Lung (tissue), 12 donors: ENCODE results near the gene OPRD1. TPM values are rescaled to one million over a fixed set of nuclear protein-coding genes. Genes with fewer than 3 reads are reported as not detected.

Source experiments
- ATAC-seq: fragments of 200-7000 bp; cut with Tn5 transposase; one replicate; pipeline ENCODE4 v1.9.1; 2020; ENCODE audit warnings: moderate number of reproducible peaks; ENCODE audit not compliant: insufficient read depth, low FRiP score
- DNase-seq, 3 donors: peaks; one replicate each; pipeline ENCODE4 v3.0.0-alpha.2; 2013 to 2017
- H3K27ac ChIP-seq, 2 donors: one replicate each; pipeline ENCODE4 v1.5.1; 2013; ENCODE audit warnings: mild to moderate bottlenecking in 2 of 2, moderate library complexity in 2 of 2, control low read depth in 1 of 2, inconsistent platforms in 1 of 2, low read depth in 1 of 2, low read length in 1 of 2
- H3K27me3 ChIP-seq, 3 donors: one replicate each; pipeline ENCODE4 v1.5.1; 2013; ENCODE audit warnings: low read length in 2 of 3; ENCODE audit not compliant: control insufficient read depth in 3 of 3, insufficient read depth in 3 of 3
- H3K36me3 ChIP-seq, 4 donors: one replicate each; pipeline ENCODE4 v1.5.1; 2013; ENCODE audit warnings: low read length in 4 of 4, mild to moderate bottlenecking in 1 of 4, moderate library complexity in 1 of 4; ENCODE audit not compliant: control insufficient read depth in 4 of 4, insufficient read depth in 4 of 4
- H3K4me1 ChIP-seq, 5 donors: one replicate each; pipeline ENCODE4 v1.5.1; 2013; ENCODE audit warnings: low read length in 5 of 5, mild to moderate bottlenecking in 2 of 5, moderate library complexity in 1 of 5; ENCODE audit not compliant: control insufficient read depth in 5 of 5, insufficient read depth in 5 of 5
- H3K4me3 ChIP-seq: one replicate; pipeline ENCODE4 v1.5.1; 2013; ENCODE audit warnings: mild to moderate bottlenecking, control low read depth, moderate library complexity
- H3K9ac ChIP-seq, 2 donors: one replicate each; pipeline ENCODE4 v1.5.1; 2013; ENCODE audit warnings: low read length in 2 of 2, control low read depth in 1 of 2; ENCODE audit not compliant: insufficient read depth in 1 of 2
- H3K9me3 ChIP-seq, 4 donors: one replicate each; pipeline ENCODE4 v1.5.1; 2013; ENCODE audit warnings: low read length in 3 of 4, mild to moderate bottlenecking in 1 of 4, moderate library complexity in 1 of 4; ENCODE audit not compliant: control insufficient read depth in 4 of 4, insufficient read depth in 3 of 4
- WGBS, 2 donors: extraction: QIAGEN DNeasy Blood & Tissue Kit; methylation state at CpG; one replicate each; pipeline ENCODE4 v1.1.7; 2013; 5-methylcytosine and 5-hydroxymethylcytosine counted together
- polyA plus RNA-seq, 2 donors: library from polyadenylated mRNA; stranded (reverse); fragments of 200-250 nt; gene quantifications; one replicate each; pipeline ENCODE4 v1.2.1, GENCODE V29; 2013
- total RNA-seq, 2 donors: library from RNA; depleted of rRNA in 1 of 2; stranded (reverse); fragments of >200 nt in 1 of 2; gene quantifications; one replicate each; pipeline ENCODE4 v1.2.1, GENCODE V29; 2014 to 2021
- TF ChIP-seq, protein P1 (sequence below): IDR thresholded peaks from 2 replicates; pipeline ENCODE4 v1.5.1; 2012; ENCODE audit warnings: mild to moderate bottlenecking; ENCODE audit errors: control extremely low read depth, extremely low read depth
- donor health status: control.
- donor health status: control.
- donor health status: Bipolar disorder and iron deficiency.
- donor health status: healthy.
- donor health status: DM: yes; HTN: yes; CAD: no.

Gene OPRD1
- total and polyA plus RNA-seq, 4 donors, result 0.01 to 0.28 (median 0.02) TPM; not detected in 1

GRCh38 chr1:28887835-28888682 is 76.1 kb downstream of the OPRD1 start:
- H3K9me3 ChIP-seq, result no peaks in the 10 kb centered on the region
- DNase-seq, result peak; percentile 33 to 46 (median 41)

GRCh38 chr1:28888915-28889314 is 76.9 kb downstream of the OPRD1 start:
- WGBS, 2 donors, result 92 to 94% methylated on average over 7 of the region's 7 CpGs
- H3K9me3 ChIP-seq, result no peaks in the 10 kb centered on the region
- peaks cover 0 to 24% (median 4%) of the 10 kb centered on the region in 5 donors for H3K4me1 ChIP-seq

More at GRCh38 chr1:28887835-28888682, 76.1 kb downstream of the OPRD1 start:
- H3K4me3 ChIP-seq, result peak overlapping the region; percentile 73
- peaks cover 0 to 3% (median 2%) of the 10 kb centered on the region in 3 donors for H3K27me3 ChIP-seq
- WGBS, 2 donors, result 32 to 33% methylated on average over 24 of the region's 24 CpGs
- H3K27ac ChIP-seq, result peak overlapping the region; percentile 85 to 86
- peak overlapping the region in 1 of 2 donors; percentile 72 for H3K9ac ChIP-seq
- TF ChIP-seq, protein P1, sequence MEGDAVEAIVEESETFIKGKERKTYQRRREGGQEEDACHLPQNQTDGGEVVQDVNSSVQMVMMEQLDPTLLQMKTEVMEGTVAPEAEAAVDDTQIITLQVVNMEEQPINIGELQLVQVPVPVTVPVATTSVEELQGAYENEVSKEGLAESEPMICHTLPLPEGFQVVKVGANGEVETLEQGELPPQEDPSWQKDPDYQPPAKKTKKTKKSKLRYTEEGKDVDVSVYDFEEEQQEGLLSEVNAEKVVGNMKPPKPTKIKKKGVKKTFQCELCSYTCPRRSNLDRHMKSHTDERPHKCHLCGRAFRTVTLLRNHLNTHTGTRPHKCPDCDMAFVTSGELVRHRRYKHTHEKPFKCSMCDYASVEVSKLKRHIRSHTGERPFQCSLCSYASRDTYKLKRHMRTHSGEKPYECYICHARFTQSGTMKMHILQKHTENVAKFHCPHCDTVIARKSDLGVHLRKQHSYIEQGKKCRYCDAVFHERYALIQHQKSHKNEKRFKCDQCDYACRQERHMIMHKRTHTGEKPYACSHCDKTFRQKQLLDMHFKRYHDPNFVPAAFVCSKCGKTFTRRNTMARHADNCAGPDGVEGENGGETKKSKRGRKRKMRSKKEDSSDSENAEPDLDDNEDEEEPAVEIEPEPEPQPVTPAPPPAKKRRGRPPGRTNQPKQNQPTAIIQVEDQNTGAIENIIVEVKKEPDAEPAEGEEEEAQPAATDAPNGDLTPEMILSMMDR, result no peak
- no peaks in the 10 kb centered on the region for H3K36me3 ChIP-seq
- no peak for ATAC-seq
- peaks cover 0 to 24% (median 4%) of the 10 kb centered on the region in 5 donors for H3K4me1 ChIP-seq

DNA sequence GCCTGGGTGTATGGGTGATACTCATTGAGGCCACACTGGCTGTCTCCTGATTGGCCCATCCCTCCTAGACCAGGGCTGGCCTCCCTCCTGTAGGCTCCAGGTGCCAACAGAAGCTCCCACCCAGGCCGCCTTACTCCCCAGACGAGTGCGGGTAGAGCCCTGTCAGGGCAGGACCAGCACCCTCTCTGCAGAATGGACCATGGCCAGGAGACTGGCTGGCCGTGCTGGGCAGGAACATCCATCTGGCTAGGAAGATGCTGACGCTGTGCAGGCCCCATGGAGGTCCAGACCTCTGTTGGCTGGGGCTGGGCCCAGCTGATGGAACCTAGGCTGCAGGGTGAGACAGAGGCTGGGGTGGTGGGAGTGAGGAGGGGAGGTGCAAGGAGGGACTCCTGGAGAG is 77.4 kb downstream of the OPRD1 start:
- Histone ChIP-seq H3K27ac (no peak overlapping the region), H3K4me1 (peaks cover 0 to 23% (median 2%) of the 10 kb centered on the region in 5 donors)
- TF ChIP-seq, protein P1, result no peak

More at GRCh38 chr1:28888915-28889314, 76.9 kb downstream of the OPRD1 start:
- no peaks in the 10 kb centered on the region for H3K36me3 ChIP-seq
- H3K27me3 ChIP-seq, result peaks cover 0 to 3% (median 2%) of the 10 kb centered on the region in 3 donors
- H3K27ac ChIP-seq, result peak overlapping the region in 1 of 2 donors; percentile 5
- TF ChIP-seq, protein P1, result no peak
- DNase-seq, result no peak
- no peak for ATAC-seq
- no peak overlapping the region for H3K4me3 ChIP-seq
- no peak overlapping the region for H3K9ac ChIP-seq

More for the DNA sequence above, 77.4 kb downstream of the OPRD1 start:
- Histone ChIP-seq H3K27me3 (peaks cover 0 to 3% (median 2%) of the 10 kb centered on the region in 3 donors), H3K9me3 (no peaks in the 10 kb centered on the region), H3K36me3 (no peaks in the 10 kb centered on the region), H3K9ac (no peak overlapping the region), H3K4me3 (no peak overlapping the region)
- 88 to 92% methylated on average over 5 of the region's 5 CpGs for WGBS, 2 donors
- DNase-seq (no peak), ATAC-seq (no peak)
